NB4 (cell line): ENCODE measurements around the gene CNTN1.

Source experiments
- CTCF ChIP-seq: IDR thresholded peaks from one replicate; pipeline ENCODE4 v1.5.1; 2012; ENCODE audit warnings: low read depth, low read length
- POLR2A ChIP-seq: IDR thresholded peaks from 2 replicates; pipeline ENCODE4 v1.6.1; 2011; ENCODE audit warnings: mild to moderate bottlenecking; ENCODE audit not compliant: insufficient read length; ENCODE audit errors: extremely low read depth

- no peak for TF ChIP-seq CTCF
- no peak for TF ChIP-seq POLR2A
Measured at GRCh38 chr12:41053046-41053445, 360.8 kb downstream of the CNTN1 start.
